Lower leg skin (tissue), 3 donors: Measurements from ENCODE around the gene DOK4.

Experiments
- CTCF ChIP-seq, 3 donors: fragments of 450-650 bp; IDR thresholded peaks; one replicate each; pipeline ENCODE4 v1.5.1; 2016; ENCODE audit warnings: antibody characterized with exemption in 3 of 3, mild to moderate bottlenecking in 3 of 3, moderate library complexity in 2 of 3
- POLR2A ChIP-seq, 2 donors: fragments of 450-650 bp; IDR thresholded peaks; one replicate each; pipeline ENCODE4 v1.6.1; 2016 to 2017; ENCODE audit warnings: antibody characterized with exemption in 2 of 2, mild to moderate bottlenecking in 1 of 2, moderate library complexity in 1 of 2

DNA sequence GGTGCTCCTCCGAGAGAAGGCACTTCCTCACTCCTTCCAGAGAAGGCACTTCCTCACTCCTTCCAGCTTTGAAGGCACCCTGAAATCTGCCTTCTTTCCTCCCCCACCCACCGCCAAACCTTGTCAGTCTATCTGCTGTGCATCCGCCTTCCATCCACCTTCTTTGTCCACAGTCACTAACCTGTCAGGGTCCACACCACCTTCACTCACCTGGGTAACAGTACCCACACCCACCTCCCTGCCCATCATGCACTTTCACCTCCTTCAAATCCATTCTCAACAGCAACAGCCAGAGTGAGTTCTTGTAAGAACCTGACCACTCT, 44.9 kb upstream of the DOK4 start:
- TF ChIP-seq POLR2A (IDR thresholded peaks at IDR 0.05) (no peak), CTCF (IDR thresholded peaks at IDR 0.05) (no peak)
